ENCODE measurements around the gene OR10A2.
"Not testable (repeated sequence)": the region's sequence is repeated elsewhere in the genome, so short reads cannot be mapped to it uniquely, and the experiment has no call there.

Gene OR10A2

GRCh38 chr11:6888830-6889229 is 26.0 kb downstream of the OR10A2 start:
- DNase-seq = no peak

- no peak for DNase-seq
These were observed 27.0 kb downstream of the OR10A2 start for GRCh38 chr11:6889835-6890234.

- DNase-seq = no peak
These were observed 29.5 kb downstream of the OR10A2 start, which contains the start of gene OR2D2 for GRCh38 chr11:6892400-6892799. OR2D2 (minus strand) TSS chr11:6892500; CDS start chr11:6892500, 0 bp downstream.

DNA sequence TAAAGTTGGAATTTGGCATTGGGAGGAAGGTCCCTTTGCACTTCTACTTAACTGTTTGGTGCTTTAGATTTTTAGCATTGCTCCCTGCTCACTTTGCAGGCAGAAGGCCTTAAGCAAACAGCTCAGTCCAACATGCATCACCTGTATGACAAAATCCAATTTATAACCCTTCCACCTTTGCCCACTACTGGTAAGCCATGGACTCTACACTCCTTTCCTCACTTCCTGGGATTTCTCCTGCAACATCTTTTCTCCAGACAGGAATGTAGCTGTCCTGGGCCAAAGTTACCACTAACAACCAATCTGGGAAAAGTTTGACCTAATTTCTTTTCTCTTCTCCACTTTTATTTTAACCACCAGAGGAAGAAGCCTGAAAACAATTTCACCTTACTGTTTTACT is 31.2 kb downstream of the OR10A2 start:
- no peak for DNase-seq

- DNase-seq = no peak
These were observed 32.2 kb downstream of the OR10A2 start for GRCh38 chr11:6895010-6895409.

DNA sequence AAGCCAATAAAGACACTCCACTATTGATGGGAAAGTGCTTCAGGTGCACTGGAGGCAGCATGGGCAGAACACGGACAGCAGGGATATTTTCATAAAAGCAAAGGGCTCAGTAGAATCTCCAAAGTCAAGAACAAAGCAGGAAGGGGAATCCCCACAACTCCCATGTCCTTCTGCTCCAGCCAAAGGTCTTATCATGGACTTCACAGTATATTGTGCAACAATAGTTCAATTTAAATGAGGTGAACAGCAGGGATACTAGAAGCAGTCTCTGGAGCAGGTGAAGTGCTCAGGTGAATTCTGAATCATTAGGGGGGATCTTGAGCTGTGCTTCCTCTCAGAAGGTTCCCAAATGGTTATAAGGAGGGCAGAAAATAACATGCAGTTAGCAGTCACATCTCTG is 36.1 kb downstream of the OR10A2 start:
- DNase-seq = no peak

DNA sequence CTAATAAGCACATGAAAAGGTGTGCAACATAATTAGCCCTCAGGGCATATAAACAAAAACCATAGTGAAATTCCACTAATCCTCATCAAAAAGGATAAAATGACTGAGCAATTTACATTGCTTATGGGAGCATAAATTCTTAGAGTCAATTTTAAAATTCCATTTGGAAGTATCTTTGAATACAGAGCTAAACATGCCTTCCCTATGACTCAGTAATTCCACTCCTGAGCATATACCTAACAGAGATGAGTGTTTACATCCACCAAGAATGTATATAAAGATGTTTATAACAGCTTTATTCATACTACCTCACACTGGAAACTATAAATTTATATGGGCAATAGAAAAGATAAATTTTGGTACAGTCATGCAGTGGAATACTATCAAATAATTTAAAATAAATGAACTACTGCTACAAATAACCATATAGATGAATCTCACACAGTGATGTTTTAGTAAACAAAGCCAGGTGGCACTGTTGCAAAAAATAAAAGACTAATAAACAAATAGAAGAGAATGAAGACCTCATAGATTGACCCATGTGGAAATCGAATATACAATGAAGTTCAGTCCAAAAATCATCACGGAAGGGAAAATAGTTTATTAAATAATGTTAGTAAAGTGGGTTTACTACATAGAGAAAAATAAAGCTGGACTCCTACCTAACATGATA is 37.6 kb downstream of the OR10A2 start:
- DNase-seq = no peak

GRCh38 chr11:6904804-6905203 is 41.9 kb downstream of the OR10A2 start:
- not testable (repeated sequence) for DNase-seq

- DNase-seq = no peak
These were observed 48.5 kb downstream of the OR10A2 start for GRCh38 chr11:6911378-6911777.

DNA sequence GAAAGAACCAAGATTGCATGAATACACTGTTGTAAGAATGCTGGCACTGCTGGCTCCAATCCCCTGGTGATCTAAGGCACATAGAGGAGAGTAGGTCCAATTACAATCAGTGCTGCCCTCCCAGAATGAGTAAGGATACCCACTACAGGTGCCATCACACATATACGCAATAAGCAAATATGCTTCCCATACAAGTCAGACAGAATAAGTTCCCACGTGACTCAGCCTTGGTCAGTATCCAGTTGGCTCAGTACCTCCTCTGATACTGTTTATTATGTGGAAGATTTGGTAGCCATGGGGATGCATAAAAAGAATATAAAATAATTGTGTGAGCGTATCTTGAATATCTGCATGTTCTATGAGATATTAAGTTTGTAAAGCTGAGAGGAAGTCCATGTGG is 49.1 kb downstream of the OR10A2 start:
- no peak for DNase-seq

GRCh38 chr11:6919698-6920097 is 56.8 kb downstream of the OR10A2 start:
- DNase-seq = no peak

- no peak for DNase-seq
These were observed 57.8 kb downstream of the OR10A2 start, which contains the start of gene OR2D3 for GRCh38 chr11:6920702-6921101. OR2D3 (plus strand) TSS chr11:6921002; CDS start chr11:6921002, 0 bp downstream.

All from RPMI8226 (cell line).